ENCODE data around the gene SCUBE1. TPM values are rescaled to one million over a fixed set of nuclear protein-coding genes. Genes with fewer than 3 reads are reported as not detected.

SCUBE1 gene
- total and polyA plus RNA-seq, 4 donors = 1.6 to 7.9 (median 5.0) TPM

DNA sequence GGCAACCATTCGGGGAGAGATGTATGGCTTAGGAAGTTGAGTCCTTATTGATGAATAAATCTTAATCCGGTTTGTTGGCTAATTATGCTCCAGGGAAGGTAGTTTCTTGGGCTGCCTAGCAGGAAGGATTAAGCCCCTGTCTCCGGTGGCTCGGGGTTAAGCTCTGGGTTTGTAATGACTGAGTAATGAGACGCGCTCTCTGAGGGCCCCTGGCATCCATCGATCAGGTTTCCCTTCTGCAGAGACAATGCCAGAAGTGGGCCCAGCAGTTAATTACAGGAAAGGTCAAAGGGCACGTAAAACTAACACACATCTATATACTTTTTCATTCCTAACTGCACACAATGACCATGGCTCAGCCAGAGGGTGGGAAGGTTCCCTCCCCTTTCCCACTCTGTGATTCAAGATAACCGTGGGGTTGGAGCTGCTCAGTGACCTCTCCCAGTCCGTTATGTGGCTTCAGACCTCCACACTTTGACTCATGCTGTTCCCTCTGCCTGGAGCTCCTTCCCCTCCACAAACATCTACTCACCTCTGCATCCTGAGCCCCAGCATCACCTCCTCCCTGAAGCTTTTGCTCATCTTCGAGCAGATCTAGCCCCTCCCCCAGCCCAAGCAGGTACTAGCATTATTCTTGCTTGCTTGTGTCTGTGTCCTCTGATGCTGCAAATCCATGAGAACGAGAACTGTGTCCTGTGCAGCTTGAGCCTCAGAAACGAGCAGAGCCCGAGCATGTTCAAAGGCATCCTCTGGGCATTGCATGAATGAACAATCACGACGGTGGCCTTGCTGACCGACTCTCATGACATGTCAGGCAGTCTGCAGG is 16.6 kb downstream of the SCUBE1 start:
- 76 to 84% methylated on average over 17 of the region's 17 CpGs for WGBS, 2 donors
- DNase-seq = no peak
- no peak for TF ChIP-seq CTCF (IDR thresholded peaks at IDR 0.05; ENCODE audit: control extremely low read depth, extremely low read depth)

DNA sequence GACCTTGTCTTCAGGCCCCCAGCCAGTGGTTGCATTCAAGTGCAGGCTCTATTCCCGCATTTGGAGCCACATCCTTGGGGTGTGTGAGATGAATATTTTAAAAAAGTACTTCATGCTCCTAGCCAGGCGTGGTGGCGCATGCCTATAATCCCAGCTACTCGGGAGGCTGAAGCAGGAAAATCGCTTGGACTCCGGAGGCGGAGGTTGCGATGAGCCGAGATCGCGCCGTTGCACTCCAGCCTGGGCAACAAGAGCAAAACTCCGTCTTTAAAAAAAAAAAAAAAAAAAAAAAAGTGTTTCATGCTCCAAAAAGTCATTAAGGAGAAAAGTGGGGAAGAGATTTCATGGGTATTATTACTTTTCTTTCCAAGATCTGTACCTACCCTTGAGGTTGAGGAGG is 18.0 kb downstream of the SCUBE1 start:
- ATAC-seq (ENCODE audit: insufficient read depth, low FRiP score) = no peak
- WGBS, 2 donors = 95 to 96% methylated on average over 13 of the region's 13 CpGs
- DNase-seq = no peak

More for the DNA sequence above, 16.6 kb downstream of the SCUBE1 start:
- Histone ChIP-seq H3K9ac (ENCODE audit: insufficient read depth in 1 of 2, low read length in 2 of 2) (no peak overlapping the region), H3K9me3 (ENCODE audit: control insufficient read depth in 4 of 4, insufficient read depth in 3 of 4, low read length in 3 of 4) (no peaks in the 10 kb centered on the region), H3K36me3 (ENCODE audit: control insufficient read depth in 4 of 4, insufficient read depth in 4 of 4, low read length in 4 of 4) (no peaks in the 10 kb centered on the region), H3K4me1 (ENCODE audit: control insufficient read depth in 5 of 5, insufficient read depth in 5 of 5, low read length in 5 of 5) (peaks cover 0 to 13% (median 9%) of the 10 kb centered on the region in 5 donors), H3K27ac (ENCODE audit: low read depth in 1 of 2, low read length in 1 of 2) (no peak overlapping the region), H3K4me3 (no peak overlapping the region), H3K27me3 (ENCODE audit: control insufficient read depth in 3 of 3, insufficient read depth in 3 of 3, low read length in 2 of 3) (peaks cover 0 to 7% (median 4%) of the 10 kb centered on the region in 3 donors)
- ATAC-seq (ENCODE audit: insufficient read depth, low FRiP score) = no peak

DNA sequence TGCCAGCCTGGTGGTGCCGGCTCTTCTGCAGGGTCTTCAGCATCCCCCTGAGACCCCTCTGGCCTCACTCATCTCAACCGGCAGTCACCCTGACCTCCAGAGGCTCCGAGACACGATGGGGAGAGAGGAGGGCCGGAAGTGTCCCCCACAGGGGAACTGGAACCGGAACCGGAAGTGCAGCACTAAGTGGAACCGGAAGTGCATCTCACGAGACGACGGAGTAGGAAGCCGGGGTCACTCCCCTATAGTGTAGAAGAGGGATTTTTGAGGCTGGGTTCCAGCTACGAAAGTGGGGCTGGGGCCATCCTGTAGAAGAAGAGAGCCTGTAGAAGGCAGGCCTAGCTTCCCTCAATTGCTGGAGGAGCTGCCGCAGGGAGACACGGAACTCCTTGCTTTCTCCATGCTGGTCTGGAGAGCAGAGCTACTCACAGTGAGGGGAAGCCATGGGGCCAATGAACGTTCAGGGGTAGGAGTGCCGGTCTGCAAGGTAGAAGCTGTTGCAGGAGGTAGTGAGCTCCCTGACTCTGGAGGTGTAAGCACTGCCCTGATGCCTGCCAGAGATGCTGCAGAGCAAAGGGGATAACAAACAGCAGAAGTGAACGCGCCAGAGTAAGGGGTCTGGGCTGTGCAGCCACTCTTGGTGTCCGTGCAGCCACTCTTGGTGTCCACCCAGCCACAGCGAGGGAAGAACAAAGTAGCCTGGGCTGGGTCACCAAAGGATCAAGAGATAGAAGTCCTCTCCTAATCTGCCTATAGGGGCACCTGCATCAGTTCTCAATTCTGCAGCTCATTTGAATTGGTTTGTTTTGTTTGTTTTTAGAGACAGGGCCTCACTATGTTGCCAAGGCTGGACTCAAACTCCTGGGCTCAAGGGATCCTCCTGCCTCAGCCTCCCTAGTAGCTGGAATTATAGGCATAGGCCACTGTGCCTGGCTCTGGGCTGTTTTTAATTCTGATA is 21.9 kb downstream of the SCUBE1 start:
- H3K36me3 ChIP-seq (ENCODE audit: control insufficient read depth in 4 of 4, insufficient read depth in 4 of 4, low read length in 4 of 4) = no peaks in the 10 kb centered on the region
- no peak overlapping the region for H3K9ac ChIP-seq (ENCODE audit: insufficient read depth in 1 of 2, low read length in 2 of 2)
- WGBS, 2 donors = 73 to 75% methylated on average over 21 of the region's 21 CpGs
- no peak for TF ChIP-seq CTCF (IDR thresholded peaks at IDR 0.05; ENCODE audit: control extremely low read depth, extremely low read depth)
- peaks cover 0 to 7% (median 4%) of the 10 kb centered on the region in 3 donors for H3K27me3 ChIP-seq (ENCODE audit: control insufficient read depth in 3 of 3, insufficient read depth in 3 of 3, low read length in 2 of 3)
- peaks cover 0 to 3% (median 0%) of the 10 kb centered on the region in 4 donors for H3K9me3 ChIP-seq (ENCODE audit: control insufficient read depth in 4 of 4, insufficient read depth in 3 of 4, low read length in 3 of 4)
- H3K4me3 ChIP-seq = no peak overlapping the region
- peaks cover 0 to 18% (median 6%) of the 10 kb centered on the region in 5 donors for H3K4me1 ChIP-seq (ENCODE audit: control insufficient read depth in 5 of 5, insufficient read depth in 5 of 5, low read length in 5 of 5)
- H3K27ac ChIP-seq (ENCODE audit: low read depth in 1 of 2, low read length in 1 of 2) = no peak overlapping the region
- no peak for DNase-seq
- no peak for ATAC-seq (ENCODE audit: insufficient read depth, low FRiP score)

More for the DNA sequence above, 18.0 kb downstream of the SCUBE1 start:
- peaks cover 0 to 7% (median 4%) of the 10 kb centered on the region in 3 donors for H3K27me3 ChIP-seq (ENCODE audit: control insufficient read depth in 3 of 3, insufficient read depth in 3 of 3, low read length in 2 of 3)
- H3K27ac ChIP-seq (ENCODE audit: low read depth in 1 of 2, low read length in 1 of 2) = no peak overlapping the region
- no peak for TF ChIP-seq CTCF (IDR thresholded peaks at IDR 0.05; ENCODE audit: control extremely low read depth, extremely low read depth)
- no peak overlapping the region for H3K4me3 ChIP-seq
- H3K9me3 ChIP-seq (ENCODE audit: control insufficient read depth in 4 of 4, insufficient read depth in 3 of 4, low read length in 3 of 4) = peaks cover 0 to 3% (median 0%) of the 10 kb centered on the region in 4 donors
- H3K4me1 ChIP-seq (ENCODE audit: control insufficient read depth in 5 of 5, insufficient read depth in 5 of 5, low read length in 5 of 5) = peaks cover 0 to 8% (median 3%) of the 10 kb centered on the region in 5 donors
- H3K9ac ChIP-seq (ENCODE audit: insufficient read depth in 1 of 2, low read length in 2 of 2) = no peak overlapping the region
- H3K36me3 ChIP-seq (ENCODE audit: control insufficient read depth in 4 of 4, insufficient read depth in 4 of 4, low read length in 4 of 4) = no peaks in the 10 kb centered on the region
